ENCODE data around the gene LINGO3. TPM values are rescaled to one million over a fixed set of nuclear protein-coding genes. Genes with fewer than 3 reads are reported as not detected.
"Not testable (repeated sequence)": the region's sequence is repeated elsewhere in the genome, so short reads cannot be mapped to it uniquely, and the experiment has no call there.

The LINGO3 gene
- total RNA-seq, 1 donor from 2014 or later = not detected

GRCh38 chr19:2353159-2353886 is 45.4 kb upstream of the LINGO3 start:
- H3K27me3 ChIP-seq = no peaks in the 10 kb centered on the region
- no peak overlapping the region for H3K27ac ChIP-seq
- H3K36me3 ChIP-seq = peaks cover 20 to 46% of the 10 kb centered on the region in 2 donors
- DNase-seq (ENCODE audit: low spot score in 2 of 2) = no peak
- H3K9me3 ChIP-seq = no peaks in the 10 kb centered on the region
- no peak for TF ChIP-seq CTCF (IDR thresholded peaks at IDR 0.05)
- intact Hi-C loops (cut with DNase I) = no loop called here
- no peak overlapping the region for H3K4me3 ChIP-seq
- no peaks in the 10 kb centered on the region for H3K4me1 ChIP-seq

GRCh38 chr19:2352121-2352520 is 44.2 kb upstream of the LINGO3 start:
- Histone ChIP-seq H3K36me3 (peaks cover 20 to 46% of the 10 kb centered on the region in 2 donors), H3K27ac (no peak overlapping the region), H3K4me1 (no peaks in the 10 kb centered on the region), H3K4me3 (no peak overlapping the region), H3K9me3 (no peaks in the 10 kb centered on the region), H3K27me3 (no peaks in the 10 kb centered on the region)
- intact Hi-C loops (cut with DNase I) = no loop called here
- no peak for DNase-seq (ENCODE audit: low spot score in 2 of 2)
- TF ChIP-seq CTCF (IDR thresholded peaks at IDR 0.05) = no peak

GRCh38 chr19:2351591-2351990 is 43.6 kb upstream of the LINGO3 start:
- intact Hi-C loops (cut with DNase I) = no loop called here

GRCh38 chr19:2350656-2351055 is 42.7 kb upstream of the LINGO3 start:
- no peak for TF ChIP-seq CTCF (IDR thresholded peaks at IDR 0.05)
- Histone ChIP-seq H3K36me3 (peaks cover 28 to 56% of the 10 kb centered on the region in 2 donors), H3K4me1 (no peaks in the 10 kb centered on the region), H3K9me3 (no peaks in the 10 kb centered on the region), H3K27me3 (no peaks in the 10 kb centered on the region), H3K4me3 (no peak overlapping the region), H3K27ac (no peak overlapping the region)
- DNase-seq (ENCODE audit: low spot score in 2 of 2) = no peak
- intact Hi-C loops (cut with DNase I) = no loop called here

More at GRCh38 chr19:2351591-2351990, 43.6 kb upstream of the LINGO3 start:
- Histone ChIP-seq H3K36me3 (peaks cover 22 to 50% of the 10 kb centered on the region in 2 donors), H3K9me3 (no peaks in the 10 kb centered on the region), H3K4me1 (no peaks in the 10 kb centered on the region), H3K4me3 (no peak overlapping the region), H3K27ac (no peak overlapping the region), H3K27me3 (no peaks in the 10 kb centered on the region)
- no peak for TF ChIP-seq CTCF (IDR thresholded peaks at IDR 0.05)
- no peak for DNase-seq (ENCODE audit: low spot score in 2 of 2)

DNA sequence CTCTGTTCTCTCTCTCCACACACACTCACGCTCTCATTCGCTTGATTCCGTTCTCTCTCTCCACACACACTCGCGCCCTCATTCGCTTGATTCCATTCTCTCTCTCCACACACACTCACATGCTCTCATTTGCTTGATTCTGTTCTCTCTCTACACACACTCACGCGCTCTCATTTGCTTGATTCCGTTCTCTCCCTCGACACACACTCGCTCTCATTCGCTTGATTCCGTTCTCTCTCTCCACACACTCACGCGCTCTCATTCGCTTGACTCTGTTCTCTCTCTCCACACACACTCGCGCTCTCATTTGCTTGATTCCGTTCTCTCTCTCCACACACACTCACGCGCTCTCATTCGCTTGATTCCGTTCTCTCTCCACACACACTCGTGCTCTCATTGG is 41.9 kb upstream of the LINGO3 start:
- intact Hi-C loops (cut with DNase I); DNase-seq (ENCODE audit: low spot score in 2 of 2); H3K27me3 ChIP-seq; H3K9me3 ChIP-seq; H3K4me3 ChIP-seq; H3K4me1 ChIP-seq; H3K27ac ChIP-seq: not testable (repeated sequence)
- H3K36me3 ChIP-seq = peaks cover 32 to 62% of the 10 kb centered on the region in 2 donors

DNA sequence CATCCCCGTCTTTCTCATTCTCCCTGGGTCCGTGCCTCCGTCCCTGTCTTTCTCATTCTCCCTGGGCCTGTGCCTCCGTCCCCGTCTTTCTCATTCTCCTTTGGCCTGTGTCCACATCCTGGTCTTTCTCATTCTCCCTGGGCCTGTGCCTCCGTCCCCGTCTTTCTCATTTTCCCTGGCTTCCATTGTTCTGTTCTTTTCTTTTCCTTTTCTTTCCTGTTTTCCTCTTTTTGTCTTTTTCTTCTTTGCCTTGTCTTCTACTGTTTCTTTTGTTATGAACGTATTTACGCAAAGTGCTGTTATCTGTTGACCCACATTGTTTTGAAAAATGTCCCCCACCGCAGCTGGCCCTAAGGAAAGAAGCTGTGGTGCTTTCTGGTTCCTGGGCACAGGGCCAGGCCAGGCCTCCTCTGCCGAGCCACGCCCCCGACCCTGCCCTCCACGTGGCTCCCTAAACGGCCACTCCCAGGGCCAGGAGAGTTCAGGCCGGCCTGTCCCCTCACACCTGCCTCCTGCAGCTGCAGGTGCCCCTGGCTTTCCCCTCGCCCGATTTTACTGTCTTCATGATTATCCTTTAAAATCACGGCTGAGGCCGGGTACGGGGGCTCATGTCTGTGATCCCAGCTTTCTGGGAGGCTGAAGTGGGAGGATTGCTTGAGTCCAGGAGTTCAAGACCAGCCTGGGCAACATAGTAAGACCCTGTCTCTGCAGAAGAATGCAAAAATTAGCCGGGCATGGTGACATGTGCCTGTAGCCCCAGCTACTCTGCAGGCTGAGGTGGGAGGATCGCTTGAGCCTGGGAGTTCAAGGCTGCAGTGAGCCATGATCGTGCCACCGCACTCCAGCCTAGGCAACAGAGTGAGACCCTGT is 38.1 kb upstream of the LINGO3 start:
- intact Hi-C loops (cut with DNase I) = no loop called here
- DNase-seq (ENCODE audit: low spot score in 2 of 2) = no peak
- TF ChIP-seq CTCF (IDR thresholded peaks at IDR 0.05) = no peak

More for the DNA sequence above, 38.1 kb upstream of the LINGO3 start:
- Histone ChIP-seq H3K4me1 (no peaks in the 10 kb centered on the region), H3K27me3 (no peaks in the 10 kb centered on the region), H3K9me3 (no peaks in the 10 kb centered on the region), H3K27ac (no peak overlapping the region), H3K36me3 (peaks cover 27 to 63% of the 10 kb centered on the region in 2 donors), H3K4me3 (no peak overlapping the region)

Data from ascending aorta (tissue), 2 donors.